HG03558 (cell line): ENCODE measurements around the gene KLHL11.
"Not testable (repeated sequence)": the region's sequence is repeated elsewhere in the genome, so short reads cannot be mapped to it uniquely, and the experiment has no call there.

Source experiments
- ATAC-seq: cut with Tn5 transposase; IDR thresholded peaks from one replicate; pipeline ENCODE4 v1.9.1; 2021; ENCODE audit warnings: moderate number of reproducible peaks; ENCODE audit not compliant: unreplicated experiment; ENCODE audit errors: extremely low read depth

Gene KLHL11

DNA sequence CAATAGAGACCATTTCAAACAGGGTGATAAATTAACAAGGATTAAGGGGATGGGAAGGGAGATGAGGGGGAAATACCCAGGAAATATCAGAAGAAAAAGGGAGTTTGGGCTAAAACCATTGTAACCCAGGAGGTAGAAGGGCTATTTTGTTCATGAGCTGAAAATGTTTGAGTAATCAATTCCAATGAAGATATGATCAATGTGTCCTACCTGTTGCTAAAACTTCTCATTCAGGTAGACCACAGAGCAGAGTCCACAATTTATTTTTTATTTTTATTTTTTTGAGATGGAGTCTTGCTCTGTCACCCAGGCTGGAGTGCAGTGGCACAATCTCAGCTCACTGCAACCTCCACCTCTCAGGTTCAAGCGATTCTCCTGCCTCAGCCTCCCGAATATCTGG is 25.8 kb downstream of the KLHL11 start:
- not testable (repeated sequence) for ATAC-seq

- ATAC-seq, result no peak
Observed at GRCh38 chr17:41837761-41838538, 27.3 kb downstream of the KLHL11 start, which contains the start of gene KLHL10. KLHL10 (plus strand) TSS chr17:41837825; CDS start chr17:41837933, 108 bp downstream.

GRCh38 chr17:41836550-41837196 is 28.6 kb downstream of the KLHL11 start:
- no peak for ATAC-seq

DNA sequence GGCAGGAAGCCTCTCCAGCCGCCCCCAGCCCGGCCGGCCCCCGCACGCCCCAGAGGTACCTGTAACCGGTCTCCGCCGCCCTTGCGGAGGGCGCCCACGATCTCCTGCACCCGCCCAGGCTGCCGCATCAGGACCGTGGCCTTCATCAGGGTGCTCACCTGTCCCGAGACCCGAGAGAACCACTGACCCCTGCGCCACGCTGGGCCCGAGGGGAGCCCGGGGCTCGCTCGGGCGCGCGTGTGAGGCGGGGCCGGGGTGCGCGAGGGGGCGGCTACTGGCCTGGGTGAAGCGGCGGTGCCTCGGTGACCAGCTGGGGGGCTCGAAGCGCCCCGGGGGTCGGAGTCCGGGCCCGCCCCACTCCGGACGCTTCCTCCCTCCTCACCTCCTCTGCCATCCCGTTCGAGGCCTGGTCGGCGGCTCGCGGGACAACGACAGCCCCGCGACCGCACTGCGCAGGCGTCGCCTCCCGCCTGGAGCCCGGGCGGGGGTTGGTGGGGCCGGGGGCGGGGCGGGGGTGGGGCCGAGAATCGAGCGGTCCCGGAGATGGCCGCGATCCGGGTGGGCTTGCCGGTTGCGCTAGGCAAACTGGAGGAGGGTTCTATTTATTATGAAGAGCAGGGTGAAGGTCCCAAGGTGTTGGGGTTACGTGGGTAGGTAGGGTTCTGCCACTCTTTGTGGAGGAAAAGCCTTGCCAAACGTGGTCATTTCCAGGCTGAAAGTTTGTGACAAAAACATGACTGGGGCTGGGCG is 29.2 kb downstream of the KLHL11 start, which contains the start of gene NT5C3B:
Gene NT5C3B (minus strand): TSS at position 433 of the 750 bp plus-strand sequence. CDS start 39 bp downstream, at position 394.
- ATAC-seq, result no peak

- ATAC-seq, result no peak
Observed at GRCh38 chr17:41835214-41835799, 29.9 kb downstream of the KLHL11 start.

GRCh38 chr17:41829961-41830360 is 35.3 kb downstream of the KLHL11 start:
- not testable (repeated sequence) for ATAC-seq

GRCh38 chr17:41825175-41825845 is 39.9 kb downstream of the KLHL11 start:
- ATAC-seq, result no peak

- no peak for ATAC-seq
Observed at GRCh38 chr17:41824086-41824485, 41.1 kb downstream of the KLHL11 start.

DNA sequence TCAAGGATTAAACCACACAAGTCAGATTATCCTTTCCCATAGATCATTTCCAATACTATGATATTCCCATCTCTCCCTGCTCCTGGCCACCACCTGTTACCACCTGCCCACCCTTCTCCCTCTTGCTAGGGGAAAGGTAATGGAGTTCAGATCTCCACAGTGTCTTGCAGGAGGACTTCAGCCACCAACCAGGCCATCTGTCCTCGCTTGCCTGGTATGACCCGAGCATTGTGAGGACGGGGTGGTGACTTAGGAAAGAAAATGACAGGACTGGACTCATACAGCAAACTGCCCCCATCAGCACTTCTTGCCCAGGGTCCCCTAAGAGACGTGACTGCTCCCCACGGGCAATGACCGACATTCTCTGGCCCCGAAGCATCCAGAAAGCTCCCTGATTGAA is 41.6 kb downstream of the KLHL11 start:
- ATAC-seq, result no peak

DNA sequence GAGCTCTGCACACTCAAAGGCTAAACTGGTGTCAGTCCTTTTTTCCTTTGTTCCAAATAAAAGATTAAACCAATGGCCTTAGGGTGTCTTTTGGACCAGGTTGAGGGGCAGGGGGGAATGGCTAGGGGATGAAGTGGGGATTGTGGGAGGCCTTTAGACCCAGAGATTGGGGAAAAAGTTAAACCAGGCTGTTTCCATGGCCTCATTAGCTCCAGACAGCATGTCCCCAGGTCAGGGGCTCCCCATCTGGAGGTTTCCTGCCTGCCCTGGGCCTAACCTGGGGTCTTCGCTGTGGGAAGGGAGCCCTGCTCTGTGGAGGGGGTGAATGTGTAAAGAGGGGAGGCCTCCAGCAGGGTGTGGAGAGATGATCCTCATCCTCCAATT is 42.1 kb downstream of the KLHL11 start:
- no peak for ATAC-seq

DNA sequence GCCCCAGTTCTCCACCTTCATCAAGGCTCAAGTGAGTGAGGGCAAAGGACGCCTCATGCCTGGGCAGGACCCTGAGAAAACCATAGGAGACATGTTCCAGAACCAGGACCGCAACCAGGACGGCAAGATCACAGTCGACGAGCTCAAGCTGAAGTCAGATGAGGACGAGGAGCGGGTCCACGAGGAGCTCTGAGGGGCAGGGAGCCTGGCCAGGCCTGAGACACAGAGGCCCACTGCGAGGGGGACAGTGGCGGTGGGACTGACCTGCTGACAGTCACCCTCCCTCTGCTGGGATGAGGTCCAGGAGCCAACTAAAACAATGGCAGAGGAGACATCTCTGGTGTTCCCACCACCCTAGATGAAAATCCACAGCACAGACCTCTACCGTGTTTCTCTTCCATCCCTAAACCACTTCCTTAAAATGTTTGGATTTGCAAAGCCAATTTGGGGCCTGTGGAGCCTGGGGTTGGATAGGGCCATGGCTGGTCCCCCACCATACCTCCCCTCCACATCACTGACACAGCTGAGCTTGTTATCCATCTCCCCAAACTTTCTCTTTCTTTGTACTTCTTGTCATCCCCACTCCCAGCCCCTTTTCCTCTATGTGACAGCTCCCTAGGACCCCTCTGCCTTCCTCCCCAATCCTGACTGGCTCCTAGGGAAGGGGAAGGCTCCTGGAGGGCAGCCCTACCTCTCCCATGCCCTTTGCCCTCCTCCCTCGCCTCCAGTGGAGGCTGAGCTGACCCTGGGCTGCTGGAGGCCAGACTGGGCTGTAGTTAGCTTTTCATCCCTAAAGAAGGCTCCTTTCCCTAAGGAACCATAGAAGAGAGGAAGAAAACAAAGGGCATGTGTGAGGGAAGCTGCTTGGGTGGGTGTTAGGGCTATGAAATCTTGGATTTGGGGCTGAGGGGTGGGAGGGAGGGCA is 42.7 kb downstream of the KLHL11 start:
- ATAC-seq, result no peak

DNA sequence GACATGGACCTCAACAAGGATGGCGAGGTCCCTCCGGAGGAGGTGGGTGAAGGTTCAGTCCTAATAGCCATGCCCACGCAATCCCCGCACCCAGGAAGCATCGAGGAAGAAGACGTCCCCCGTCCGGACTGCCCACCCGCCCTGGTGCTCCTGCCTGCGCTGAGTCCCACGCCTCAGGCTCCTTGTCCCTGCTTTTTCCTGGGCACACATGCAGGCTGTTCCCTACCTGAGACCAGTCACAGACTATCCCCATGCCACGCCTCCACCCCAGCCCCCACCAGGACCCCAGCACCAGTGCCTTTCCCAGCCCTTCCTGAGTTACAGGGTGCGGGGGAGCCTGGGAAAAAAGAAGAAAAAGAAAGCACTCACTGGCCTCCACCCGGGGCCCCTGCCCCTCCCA is 43.4 kb downstream of the KLHL11 start:
- ATAC-seq, result no peak

- ATAC-seq, result no peak
Observed at GRCh38 chr17:41818024-41818423, 47.2 kb downstream of the KLHL11 start.

DNA sequence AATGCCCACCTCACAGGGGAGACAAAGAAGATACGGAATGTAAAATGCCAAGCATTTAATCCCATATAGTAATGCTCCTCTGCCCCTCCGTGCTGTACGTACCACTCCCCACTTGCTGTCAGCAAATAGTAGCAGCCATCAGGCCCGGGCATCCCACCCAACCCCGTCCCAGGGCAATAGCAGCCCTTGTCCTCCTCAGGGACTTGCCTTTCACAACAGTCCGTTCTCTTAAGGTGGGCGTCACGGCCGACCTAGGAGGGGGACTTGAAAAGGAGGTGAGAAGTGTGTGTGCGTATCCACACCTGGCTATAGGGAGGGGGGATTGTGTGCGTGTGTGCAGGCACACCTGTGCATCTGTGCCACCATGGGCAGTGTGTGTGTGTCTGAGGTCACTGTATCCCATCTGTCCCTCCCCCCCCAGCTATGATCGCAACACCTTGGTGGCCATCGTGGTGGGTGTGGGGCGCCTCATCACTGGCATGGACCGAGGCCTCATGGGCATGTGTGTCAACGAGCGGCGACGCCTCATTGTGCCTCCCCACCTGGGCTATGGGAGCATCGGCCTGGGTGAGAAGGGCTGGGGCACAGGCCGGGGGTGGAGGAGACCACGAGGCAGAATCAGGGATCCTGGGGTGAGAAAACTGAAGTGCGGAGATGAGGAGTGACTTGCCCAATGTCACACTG is 48.4 kb downstream of the KLHL11 start:
- no peak for ATAC-seq

- no peak for ATAC-seq
Observed at GRCh38 chr17:41814195-41814594, 51.0 kb downstream of the KLHL11 start.

DNA sequence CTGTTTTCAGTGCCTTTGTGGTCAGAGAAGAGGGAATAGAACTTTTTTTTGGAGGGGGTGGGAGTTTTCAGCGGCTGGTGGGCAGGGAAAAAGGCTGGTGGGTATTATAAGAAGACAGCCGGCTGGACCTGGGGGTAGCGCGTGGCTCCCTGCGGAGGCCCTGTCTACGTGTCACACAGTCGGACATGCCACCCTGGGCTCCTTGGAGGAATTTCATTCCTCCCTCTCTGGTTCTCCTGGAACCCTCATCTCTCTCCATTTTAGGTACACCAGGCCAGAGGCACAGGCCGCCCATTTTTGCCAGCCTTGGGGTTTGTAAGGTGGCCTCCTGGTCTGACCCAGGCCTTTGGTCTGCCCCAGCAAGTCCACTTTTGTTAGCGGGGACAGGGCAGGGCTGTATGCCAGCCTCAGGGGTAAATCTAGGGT is 51.5 kb downstream of the KLHL11 start:
- no peak for ATAC-seq

GRCh38 chr17:41813152-41813680 is 52.0 kb downstream of the KLHL11 start:
- no peak for ATAC-seq
